Esophagus squamous epithelium (tissue), 5 donors: ENCODE results near the gene MYBPC2. TPM values are rescaled to one million over a fixed set of nuclear protein-coding genes. Genes with fewer than 3 reads are reported as not detected.

Experiments used
- DNase-seq: peaks from one replicate; lab custom pipeline; 2025; lab: John Stamatoyannopoulos, UW
- H3K27ac ChIP-seq, 4 donors: fragments of 200-600 bp; sonication (generic); one replicate each; pipeline ENCODE4 v1.5.1; 2016 to 2019; ENCODE audit warnings: mild to moderate bottlenecking in 1 of 4
- H3K27me3 ChIP-seq, 4 donors: fragments of 200-600 bp; sonication (generic); 1 replicate in 3 of 4; 2 replicates in 1 of 4; pipeline versions ENCODE4 v1.5.1 to v1.6.0; 2017 to 2021; ENCODE audit warnings: antibody characterized with exemption in 1 of 4
- H3K36me3 ChIP-seq, 3 donors: fragments of 200-600 bp; sonication (generic); one replicate each; pipeline ENCODE4 v1.5.1; 2016 to 2019
- H3K4me1 ChIP-seq, 3 donors: fragments of 200-600 bp; sonication (generic); one replicate each; pipeline ENCODE4 v1.5.1; 2017 to 2019
- H3K4me3 ChIP-seq, 4 donors: fragments of 200-600 bp; sonication (generic); 1 replicate in 3 of 4; 2 replicates in 1 of 4; pipeline ENCODE4 v1.5.1; 2016 to 2019; ENCODE audit warnings: mild to moderate bottlenecking in 2 of 4, moderate library complexity in 1 of 4
- H3K9me3 ChIP-seq, 3 donors: fragments of 200-600 bp; sonication (generic); one replicate each; pipeline ENCODE4 v1.5.1; 2016 to 2019
- POLR2A ChIP-seq, 4 donors: fragments of 450-650 bp; IDR thresholded peaks; one replicate each; pipeline ENCODE4 v1.6.1; 2017; ENCODE audit warnings: antibody characterized with exemption in 4 of 4, mild to moderate bottlenecking in 4 of 4, moderate library complexity in 3 of 4
- WGBS, 2 donors: methylation state at CpG; one replicate each; pipeline ENCODE4 v1.1.5; 2018; 5-methylcytosine and 5-hydroxymethylcytosine counted together
- intact Hi-C: fragments of 100-400 bp; cut with DNase I; formaldehyde crosslinking; loops from one replicate; pipeline ENCODE4 v1.15.0; 2022
- total RNA-seq, 4 donors: library from RNA; depleted of rRNA; stranded (reverse); fragments of >200 nt; gene quantifications; one replicate each; pipeline ENCODE4 v1.1.0, GENCODE V29; 2016
- TF ChIP-seq, protein P1 (sequence below), 6 experiments: fragments of 450-650 bp in 4 of 6; fragments of 200-600 bp in 2 of 6; sonication (generic) in 2 of 6; IDR thresholded peaks; one replicate each; pipeline ENCODE4 v1.5.1; 2016 to 2019; ENCODE audit warnings: antibody characterized with exemption in 6 of 6, mild to moderate bottlenecking in 4 of 6, moderate library complexity in 4 of 6
- donor health status: DM: yes; HTN: yes; CAD: no.

MYBPC2 gene
- total RNA-seq, 4 donors from 2014 or later, result 0.19 TPM; not detected in 3

DNA sequence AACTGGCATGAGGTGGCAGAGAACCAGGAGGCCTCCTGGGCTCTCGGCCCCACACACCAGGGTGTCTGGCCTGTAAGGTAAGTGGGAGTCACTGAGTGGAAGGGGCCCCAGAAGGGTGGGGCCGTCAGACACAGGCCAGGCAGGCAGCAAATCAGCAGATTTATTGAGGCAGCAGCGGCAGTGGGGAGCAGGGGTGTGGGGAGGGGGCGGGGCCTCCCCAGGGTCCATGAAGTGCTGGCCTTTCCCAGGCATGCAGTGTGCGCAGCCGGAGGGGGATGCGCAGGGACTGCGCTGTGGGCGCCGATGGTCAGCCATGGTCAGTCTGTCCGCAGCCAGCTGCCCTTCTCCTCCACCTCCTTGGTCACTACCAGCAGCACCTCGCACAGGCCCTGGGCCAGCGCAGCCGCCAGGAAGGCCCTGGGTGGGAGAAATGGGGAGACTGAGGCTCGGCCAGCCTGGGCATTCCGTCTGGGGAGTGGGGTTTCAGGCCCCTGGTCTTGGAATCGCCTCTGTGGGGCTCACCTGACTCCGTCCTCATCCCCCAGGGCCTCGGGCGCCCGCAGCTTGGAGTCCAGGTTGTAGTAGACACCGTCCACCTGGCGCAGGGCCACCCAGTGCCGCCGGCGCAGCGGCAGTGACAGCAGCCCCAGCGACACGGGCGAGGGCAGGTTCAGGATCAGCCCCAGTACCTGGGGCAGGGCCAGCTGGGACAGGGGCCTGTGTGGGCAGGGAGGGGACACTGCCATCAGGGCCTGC lies 73.3 kb downstream of the MYBPC2 start:
- Histone ChIP-seq H3K36me3 (peaks cover 0 to 16% (median 0%) of the 10 kb centered on the region in 3 donors), H3K4me3 (no peak overlapping the region), H3K27me3 (no peaks in the 10 kb centered on the region), H3K4me1 (peaks cover 7 to 17% (median 8%) of the 10 kb centered on the region in 3 donors), H3K9me3 (no peaks in the 10 kb centered on the region), H3K27ac (no peak overlapping the region)
- 82 to 100% methylated on average over 2 to 10 of the region's 30 CpGs for WGBS, 2 donors
- no peak for DNase-seq
- TF ChIP-seq, protein P1, sequence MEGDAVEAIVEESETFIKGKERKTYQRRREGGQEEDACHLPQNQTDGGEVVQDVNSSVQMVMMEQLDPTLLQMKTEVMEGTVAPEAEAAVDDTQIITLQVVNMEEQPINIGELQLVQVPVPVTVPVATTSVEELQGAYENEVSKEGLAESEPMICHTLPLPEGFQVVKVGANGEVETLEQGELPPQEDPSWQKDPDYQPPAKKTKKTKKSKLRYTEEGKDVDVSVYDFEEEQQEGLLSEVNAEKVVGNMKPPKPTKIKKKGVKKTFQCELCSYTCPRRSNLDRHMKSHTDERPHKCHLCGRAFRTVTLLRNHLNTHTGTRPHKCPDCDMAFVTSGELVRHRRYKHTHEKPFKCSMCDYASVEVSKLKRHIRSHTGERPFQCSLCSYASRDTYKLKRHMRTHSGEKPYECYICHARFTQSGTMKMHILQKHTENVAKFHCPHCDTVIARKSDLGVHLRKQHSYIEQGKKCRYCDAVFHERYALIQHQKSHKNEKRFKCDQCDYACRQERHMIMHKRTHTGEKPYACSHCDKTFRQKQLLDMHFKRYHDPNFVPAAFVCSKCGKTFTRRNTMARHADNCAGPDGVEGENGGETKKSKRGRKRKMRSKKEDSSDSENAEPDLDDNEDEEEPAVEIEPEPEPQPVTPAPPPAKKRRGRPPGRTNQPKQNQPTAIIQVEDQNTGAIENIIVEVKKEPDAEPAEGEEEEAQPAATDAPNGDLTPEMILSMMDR (IDR thresholded peaks at IDR 0.05), result no peak
- TF ChIP-seq POLR2A (IDR thresholded peaks at IDR 0.05), result no peak
- intact Hi-C loops, result no loop called here

GRCh38 chr19:50506700-50507099 lies 74.0 kb downstream of the MYBPC2 start:
- Histone ChIP-seq H3K36me3 (peaks cover 0 to 16% (median 0%) of the 10 kb centered on the region in 3 donors), H3K4me1 (peaks cover 7 to 20% (median 8%) of the 10 kb centered on the region in 3 donors), H3K4me3 (no peak overlapping the region), H3K27me3 (no peaks in the 10 kb centered on the region), H3K9me3 (no peaks in the 10 kb centered on the region), H3K27ac (no peak overlapping the region)
- DNase-seq, result no peak
- TF ChIP-seq POLR2A (IDR thresholded peaks at IDR 0.05), result no peak
- TF ChIP-seq, protein P1 (IDR thresholded peaks at IDR 0.05), result no peak
- 91% methylated on average over 6 to 10 of the region's 10 CpGs for WGBS, 2 donors
- intact Hi-C loops, result no loop called here

GRCh38 chr19:50507376-50507775 lies 74.7 kb downstream of the MYBPC2 start:
- H3K4me1 ChIP-seq, result peaks cover 7 to 25% (median 8%) of the 10 kb centered on the region in 3 donors
- DNase-seq, result no peak
- no peaks in the 10 kb centered on the region for H3K27me3 ChIP-seq
- no peaks in the 10 kb centered on the region for H3K9me3 ChIP-seq
- no peak overlapping the region for H3K27ac ChIP-seq
- WGBS, 2 donors, result 88 to 97% methylated on average over 1 to 6 of the region's 8 CpGs
- H3K4me3 ChIP-seq, result no peak overlapping the region
- H3K36me3 ChIP-seq, result peaks cover 0 to 16% (median 0%) of the 10 kb centered on the region in 3 donors
- intact Hi-C loops, result no loop called here
- TF ChIP-seq, protein P1 (IDR thresholded peaks at IDR 0.05), result no peak
- TF ChIP-seq POLR2A (IDR thresholded peaks at IDR 0.05), result no peak

DNA sequence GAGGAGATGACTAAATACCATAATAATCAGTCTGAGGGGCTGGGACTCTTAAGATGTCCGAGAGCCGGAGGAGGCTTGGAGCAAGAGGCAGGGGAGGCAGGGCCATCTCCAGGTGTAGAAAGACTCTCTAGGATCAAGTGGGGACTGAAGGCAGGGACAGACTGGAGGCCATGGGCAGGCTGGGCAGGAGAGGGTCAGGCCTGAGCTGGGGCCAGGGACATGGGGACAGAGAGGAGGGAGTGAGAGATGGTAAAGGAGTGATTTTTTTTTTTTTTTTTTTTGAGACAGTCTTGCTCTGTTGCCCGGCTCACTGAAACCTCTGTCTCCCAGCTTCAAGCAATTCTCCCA lies 76.1 kb downstream of the MYBPC2 start:
- 77 to 92% methylated on average over 3 of the region's 3 CpGs for WGBS, 2 donors
- H3K9me3 ChIP-seq, result no peaks in the 10 kb centered on the region
- H3K4me3 ChIP-seq, result no peak overlapping the region
- TF ChIP-seq POLR2A (IDR thresholded peaks at IDR 0.05), result no peak
- TF ChIP-seq, protein P1 (IDR thresholded peaks at IDR 0.05), result no peak
- intact Hi-C loops, result no loop called here
- peaks cover 0 to 16% (median 0%) of the 10 kb centered on the region in 3 donors for H3K36me3 ChIP-seq
- no peak overlapping the region for H3K27ac ChIP-seq
- no peak for DNase-seq
- H3K4me1 ChIP-seq, result peaks cover 7 to 25% (median 8%) of the 10 kb centered on the region in 3 donors
- peaks cover 0 to 3% (median 0%) of the 10 kb centered on the region in 4 donors for H3K27me3 ChIP-seq

DNA sequence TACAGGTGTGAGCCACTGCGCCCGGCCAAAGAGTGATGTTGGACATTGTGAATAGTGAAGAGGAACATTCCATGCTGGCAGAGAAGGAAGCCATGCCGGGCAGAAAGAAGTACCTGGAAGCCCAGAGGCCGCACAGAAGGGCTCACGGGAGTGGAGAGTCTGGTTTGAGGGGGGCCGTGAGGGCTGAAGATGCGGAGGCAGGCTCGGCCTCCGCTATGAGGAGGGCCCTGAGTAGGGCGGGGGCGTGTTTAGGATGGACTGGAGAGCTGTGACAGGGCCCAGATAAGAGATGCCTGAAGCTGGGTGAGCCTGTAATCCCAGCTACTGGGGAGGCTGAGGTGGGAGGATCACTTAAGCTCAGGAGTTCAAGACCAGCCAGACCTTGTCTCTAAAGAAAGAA lies 76.7 kb downstream of the MYBPC2 start:
- WGBS, 2 donors, result 81 to 84% methylated on average over 8 to 11 of the region's 11 CpGs
- TF ChIP-seq POLR2A (IDR thresholded peaks at IDR 0.05), result no peak
- TF ChIP-seq, protein P1 (IDR thresholded peaks at IDR 0.05), result no peak
- H3K27ac ChIP-seq, result no peak overlapping the region
- H3K4me3 ChIP-seq, result no peak overlapping the region
- no peaks in the 10 kb centered on the region for H3K9me3 ChIP-seq
- peaks cover 0 to 16% (median 0%) of the 10 kb centered on the region in 3 donors for H3K36me3 ChIP-seq
- intact Hi-C loops, result no loop called here
- peaks cover 0 to 8% (median 0%) of the 10 kb centered on the region in 4 donors for H3K27me3 ChIP-seq
- peaks cover 7 to 25% (median 8%) of the 10 kb centered on the region in 3 donors for H3K4me1 ChIP-seq
- no peak for DNase-seq
